SK-N-SH (cell line): ENCODE data around the gene SLAMF9.

Experiments used
- POLR2AphosphoS5 ChIP-seq: IDR thresholded peaks from 2 replicates; pipeline ENCODE4 v1.6.1; 2012; ENCODE audit warnings: low read depth, low read length
- RAD21 ChIP-seq: IDR thresholded peaks from 2 replicates; pipeline ENCODE4 v1.6.1; 2012; ENCODE audit warnings: mild to moderate bottlenecking, low read length
- TF ChIP-seq, protein P1 (sequence below): fragments of 200-600 bp; sonication (generic); IDR thresholded peaks from 2 replicates; pipeline ENCODE4 v1.6.1; 2017; ENCODE audit warnings: antibody characterized with exemption, mild to moderate bottlenecking, moderate library complexity
- TF ChIP-seq, protein P2 (sequence below): IDR thresholded peaks from 2 replicates; pipeline ENCODE4 v1.6.1; 2012; ENCODE audit warnings: mild to moderate bottlenecking, low read depth, low read length, moderate library complexity
- TF ChIP-seq, protein P3 (sequence below): fragments of 150-350 bp; IDR thresholded peaks from 2 replicates; pipeline ENCODE4 v1.6.1; 2017; ENCODE audit warnings: antibody characterized with exemption, low read length, low read depth, borderline replicate concordance

- TF ChIP-seq, protein P1, sequence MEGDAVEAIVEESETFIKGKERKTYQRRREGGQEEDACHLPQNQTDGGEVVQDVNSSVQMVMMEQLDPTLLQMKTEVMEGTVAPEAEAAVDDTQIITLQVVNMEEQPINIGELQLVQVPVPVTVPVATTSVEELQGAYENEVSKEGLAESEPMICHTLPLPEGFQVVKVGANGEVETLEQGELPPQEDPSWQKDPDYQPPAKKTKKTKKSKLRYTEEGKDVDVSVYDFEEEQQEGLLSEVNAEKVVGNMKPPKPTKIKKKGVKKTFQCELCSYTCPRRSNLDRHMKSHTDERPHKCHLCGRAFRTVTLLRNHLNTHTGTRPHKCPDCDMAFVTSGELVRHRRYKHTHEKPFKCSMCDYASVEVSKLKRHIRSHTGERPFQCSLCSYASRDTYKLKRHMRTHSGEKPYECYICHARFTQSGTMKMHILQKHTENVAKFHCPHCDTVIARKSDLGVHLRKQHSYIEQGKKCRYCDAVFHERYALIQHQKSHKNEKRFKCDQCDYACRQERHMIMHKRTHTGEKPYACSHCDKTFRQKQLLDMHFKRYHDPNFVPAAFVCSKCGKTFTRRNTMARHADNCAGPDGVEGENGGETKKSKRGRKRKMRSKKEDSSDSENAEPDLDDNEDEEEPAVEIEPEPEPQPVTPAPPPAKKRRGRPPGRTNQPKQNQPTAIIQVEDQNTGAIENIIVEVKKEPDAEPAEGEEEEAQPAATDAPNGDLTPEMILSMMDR: no peak
- TF ChIP-seq, protein P2, sequence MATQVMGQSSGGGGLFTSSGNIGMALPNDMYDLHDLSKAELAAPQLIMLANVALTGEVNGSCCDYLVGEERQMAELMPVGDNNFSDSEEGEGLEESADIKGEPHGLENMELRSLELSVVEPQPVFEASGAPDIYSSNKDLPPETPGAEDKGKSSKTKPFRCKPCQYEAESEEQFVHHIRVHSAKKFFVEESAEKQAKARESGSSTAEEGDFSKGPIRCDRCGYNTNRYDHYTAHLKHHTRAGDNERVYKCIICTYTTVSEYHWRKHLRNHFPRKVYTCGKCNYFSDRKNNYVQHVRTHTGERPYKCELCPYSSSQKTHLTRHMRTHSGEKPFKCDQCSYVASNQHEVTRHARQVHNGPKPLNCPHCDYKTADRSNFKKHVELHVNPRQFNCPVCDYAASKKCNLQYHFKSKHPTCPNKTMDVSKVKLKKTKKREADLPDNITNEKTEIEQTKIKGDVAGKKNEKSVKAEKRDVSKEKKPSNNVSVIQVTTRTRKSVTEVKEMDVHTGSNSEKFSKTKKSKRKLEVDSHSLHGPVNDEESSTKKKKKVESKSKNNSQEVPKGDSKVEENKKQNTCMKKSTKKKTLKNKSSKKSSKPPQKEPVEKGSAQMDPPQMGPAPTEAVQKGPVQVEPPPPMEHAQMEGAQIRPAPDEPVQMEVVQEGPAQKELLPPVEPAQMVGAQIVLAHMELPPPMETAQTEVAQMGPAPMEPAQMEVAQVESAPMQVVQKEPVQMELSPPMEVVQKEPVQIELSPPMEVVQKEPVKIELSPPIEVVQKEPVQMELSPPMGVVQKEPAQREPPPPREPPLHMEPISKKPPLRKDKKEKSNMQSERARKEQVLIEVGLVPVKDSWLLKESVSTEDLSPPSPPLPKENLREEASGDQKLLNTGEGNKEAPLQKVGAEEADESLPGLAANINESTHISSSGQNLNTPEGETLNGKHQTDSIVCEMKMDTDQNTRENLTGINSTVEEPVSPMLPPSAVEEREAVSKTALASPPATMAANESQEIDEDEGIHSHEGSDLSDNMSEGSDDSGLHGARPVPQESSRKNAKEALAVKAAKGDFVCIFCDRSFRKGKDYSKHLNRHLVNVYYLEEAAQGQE: no peak
- TF ChIP-seq POLR2AphosphoS5: no peak
- TF ChIP-seq RAD21: no peak
- TF ChIP-seq, protein P3, sequence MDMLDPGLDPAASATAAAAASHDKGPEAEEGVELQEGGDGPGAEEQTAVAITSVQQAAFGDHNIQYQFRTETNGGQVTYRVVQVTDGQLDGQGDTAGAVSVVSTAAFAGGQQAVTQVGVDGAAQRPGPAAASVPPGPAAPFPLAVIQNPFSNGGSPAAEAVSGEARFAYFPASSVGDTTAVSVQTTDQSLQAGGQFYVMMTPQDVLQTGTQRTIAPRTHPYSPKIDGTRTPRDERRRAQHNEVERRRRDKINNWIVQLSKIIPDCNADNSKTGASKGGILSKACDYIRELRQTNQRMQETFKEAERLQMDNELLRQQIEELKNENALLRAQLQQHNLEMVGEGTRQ: no peak
These were observed 32.8 kb downstream of the SLAMF9 start for GRCh38 chr1:159921251-159921650.
